Measurements from ENCODE around the gene NAIP. TPM values are rescaled to one million over a fixed set of nuclear protein-coding genes. Genes with fewer than 3 reads are reported as not detected.
A peak's percentile ranks its signal among the peaks of the same experiment; 100 is the strongest.
"Not testable (repeated sequence)": the region's sequence is repeated elsewhere in the genome, so short reads cannot be mapped to it uniquely, and the experiment has no call there.

The NAIP gene
- total and polyA plus RNA-seq, 8 donors = 18.7 to 88.4 (median 47.8) TPM

DNA sequence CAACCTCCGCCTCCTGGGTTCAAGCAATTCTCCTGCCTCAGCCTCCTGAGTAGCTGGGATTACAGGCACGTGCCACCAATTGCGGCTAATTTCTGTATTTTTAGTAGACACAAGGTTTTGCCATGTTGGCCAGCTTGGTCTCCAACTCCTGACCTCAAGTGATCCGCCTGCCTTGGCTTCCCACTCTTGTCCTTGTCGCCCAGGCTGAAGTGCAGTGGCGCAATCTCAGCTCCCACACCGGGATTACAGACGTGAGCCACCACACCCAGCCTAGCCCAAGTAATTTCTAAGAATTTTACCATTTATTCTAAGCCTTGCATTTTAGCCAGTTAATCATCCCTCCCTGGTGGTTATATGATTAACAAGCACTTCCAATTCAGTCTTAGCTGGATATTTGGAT, 11.0 kb downstream of the NAIP start:
- Histone ChIP-seq H3K27me3 (no peaks in the 10 kb centered on the region), H3K9me3 (no peaks in the 10 kb centered on the region), H3K36me3 (peaks cover 0 to 42% of the 10 kb centered on the region in 2 donors), H3K27ac (no peak overlapping the region), H3K4me1 (peaks cover 0 to 9% of the 10 kb centered on the region in 2 donors), H3K4me3 (no peak overlapping the region)
- intact Hi-C loops (cut with DNase I) = no loop called here
- no peak for ATAC-seq
- TF ChIP-seq, protein P1, sequence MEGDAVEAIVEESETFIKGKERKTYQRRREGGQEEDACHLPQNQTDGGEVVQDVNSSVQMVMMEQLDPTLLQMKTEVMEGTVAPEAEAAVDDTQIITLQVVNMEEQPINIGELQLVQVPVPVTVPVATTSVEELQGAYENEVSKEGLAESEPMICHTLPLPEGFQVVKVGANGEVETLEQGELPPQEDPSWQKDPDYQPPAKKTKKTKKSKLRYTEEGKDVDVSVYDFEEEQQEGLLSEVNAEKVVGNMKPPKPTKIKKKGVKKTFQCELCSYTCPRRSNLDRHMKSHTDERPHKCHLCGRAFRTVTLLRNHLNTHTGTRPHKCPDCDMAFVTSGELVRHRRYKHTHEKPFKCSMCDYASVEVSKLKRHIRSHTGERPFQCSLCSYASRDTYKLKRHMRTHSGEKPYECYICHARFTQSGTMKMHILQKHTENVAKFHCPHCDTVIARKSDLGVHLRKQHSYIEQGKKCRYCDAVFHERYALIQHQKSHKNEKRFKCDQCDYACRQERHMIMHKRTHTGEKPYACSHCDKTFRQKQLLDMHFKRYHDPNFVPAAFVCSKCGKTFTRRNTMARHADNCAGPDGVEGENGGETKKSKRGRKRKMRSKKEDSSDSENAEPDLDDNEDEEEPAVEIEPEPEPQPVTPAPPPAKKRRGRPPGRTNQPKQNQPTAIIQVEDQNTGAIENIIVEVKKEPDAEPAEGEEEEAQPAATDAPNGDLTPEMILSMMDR (IDR thresholded peaks at IDR 0.05) = no peak
- DNase-seq = peak in 2 of 4 donors; percentile 45 to 46

DNA sequence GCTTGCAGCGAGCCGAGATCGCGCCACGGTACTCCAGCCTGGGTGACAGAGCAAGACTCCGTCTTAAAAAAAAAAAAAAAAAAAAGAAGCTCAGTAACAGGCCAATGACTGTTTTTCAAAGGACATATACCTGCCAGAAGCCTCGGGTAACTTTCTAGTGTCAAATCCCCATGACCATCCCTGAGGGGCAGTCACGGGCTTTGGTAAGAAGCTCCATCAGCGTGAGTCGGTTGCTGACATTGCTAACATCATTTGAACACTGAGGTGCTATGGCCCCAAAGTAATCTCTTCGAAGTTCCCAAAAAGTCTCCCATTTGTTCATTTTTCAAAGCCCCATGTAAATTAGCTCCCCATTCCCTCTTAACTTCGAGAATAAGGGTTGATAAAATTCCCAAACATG, 11.6 kb downstream of the NAIP start:
- intact Hi-C loops (cut with DNase I) = no loop called here
- Histone ChIP-seq H3K9me3 (no peaks in the 10 kb centered on the region), H3K27ac (no peak overlapping the region), H3K4me1 (peaks cover 0 to 9% of the 10 kb centered on the region in 2 donors), H3K36me3 (peaks cover 0 to 42% of the 10 kb centered on the region in 2 donors), H3K4me3 (no peak overlapping the region), H3K27me3 (no peaks in the 10 kb centered on the region)
- TF ChIP-seq, protein P1 (IDR thresholded peaks at IDR 0.05) = no peak
- no peak for DNase-seq
- no peak for ATAC-seq

DNA sequence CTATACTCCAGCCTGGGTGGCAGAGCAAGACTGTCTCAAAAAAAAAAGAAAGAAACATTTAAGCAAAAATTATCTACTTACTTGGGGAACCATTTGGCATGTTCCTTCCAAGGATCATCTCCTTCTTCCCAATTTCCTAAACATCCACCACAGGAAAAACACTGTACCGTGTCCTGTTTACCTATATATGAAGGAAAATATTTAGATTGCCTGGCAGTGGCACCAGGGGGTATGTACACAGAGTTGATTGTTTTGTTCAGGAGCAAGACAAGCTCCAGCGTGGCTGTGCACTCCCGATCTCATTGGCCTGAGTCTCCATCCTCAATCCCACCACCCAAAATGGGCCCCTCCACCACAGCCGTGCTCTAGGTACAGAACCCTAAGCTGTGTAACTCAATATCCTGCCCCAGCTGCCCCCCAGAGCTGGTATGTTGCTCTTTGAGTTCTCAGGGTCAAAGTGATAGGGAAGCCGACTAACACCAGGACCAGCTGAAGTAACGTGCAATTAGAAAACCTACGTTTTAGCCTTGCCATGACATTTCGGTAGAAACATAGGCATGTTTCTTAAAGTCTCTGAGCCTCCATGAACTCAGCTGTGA, 13.8 kb downstream of the NAIP start:
- intact Hi-C loops (cut with DNase I) = no loop called here
- DNase-seq (no peak), ATAC-seq (no peak)
- Histone ChIP-seq H3K36me3 (peaks cover 0 to 42% of the 10 kb centered on the region in 2 donors), H3K27me3 (no peaks in the 10 kb centered on the region), H3K27ac (no peak overlapping the region), H3K4me3 (no peak overlapping the region), H3K4me1 (peaks cover 0 to 9% of the 10 kb centered on the region in 2 donors), H3K9me3 (no peaks in the 10 kb centered on the region)
- TF ChIP-seq, protein P1 (IDR thresholded peaks at IDR 0.05) = no peak

DNA sequence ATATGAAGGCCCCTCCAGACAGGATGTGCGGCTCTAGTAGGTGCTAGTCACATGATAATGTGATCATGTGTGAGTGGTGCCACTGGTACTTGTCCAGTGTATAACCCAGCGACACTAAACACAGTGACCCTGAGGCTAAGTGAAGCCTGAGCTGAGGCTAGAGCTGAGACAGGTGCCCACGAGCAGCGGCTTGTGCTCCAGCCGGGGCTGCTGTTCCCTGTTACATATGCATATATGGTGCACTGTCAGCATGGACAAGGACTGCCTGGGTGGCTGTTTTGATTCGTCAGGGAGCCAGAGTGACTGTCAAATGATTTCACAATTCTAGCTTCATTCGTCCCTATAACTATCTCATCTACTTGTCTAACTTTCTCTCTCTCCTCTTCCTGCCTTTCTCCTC, 18.2 kb downstream of the NAIP start:
- H3K27ac ChIP-seq; H3K4me3 ChIP-seq; H3K27me3 ChIP-seq; DNase-seq; H3K9me3 ChIP-seq; intact Hi-C loops (cut with DNase I); H3K4me1 ChIP-seq: not testable (repeated sequence)
- H3K36me3 ChIP-seq = peaks cover 0 to 28% of the 10 kb centered on the region in 2 donors
- peak; percentile 19 for ATAC-seq

DNA sequence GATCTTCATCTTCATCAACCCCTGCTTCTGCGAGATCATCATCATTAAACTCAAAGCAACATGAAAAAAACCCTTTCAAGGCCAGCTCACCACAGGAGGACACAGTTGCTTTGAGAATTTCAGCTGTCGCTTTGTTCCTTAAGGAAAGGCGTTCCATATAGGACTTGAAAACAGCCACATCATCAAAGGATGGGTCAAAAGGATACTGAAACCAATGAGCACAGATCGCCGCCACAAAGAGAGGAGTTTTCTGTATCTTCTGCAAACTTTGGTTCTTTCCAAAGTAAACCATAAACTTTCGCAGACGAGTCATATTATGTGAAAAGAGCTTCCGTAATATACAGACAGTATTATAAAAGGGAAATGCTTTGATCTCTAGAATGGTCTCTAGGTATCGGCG, 40.3 kb downstream of the NAIP start:
- H3K4me3 ChIP-seq; H3K27me3 ChIP-seq; ATAC-seq; H3K9me3 ChIP-seq; H3K27ac ChIP-seq; H3K36me3 ChIP-seq; DNase-seq; H3K4me1 ChIP-seq; intact Hi-C loops (cut with DNase I): not testable (repeated sequence)

DNA sequence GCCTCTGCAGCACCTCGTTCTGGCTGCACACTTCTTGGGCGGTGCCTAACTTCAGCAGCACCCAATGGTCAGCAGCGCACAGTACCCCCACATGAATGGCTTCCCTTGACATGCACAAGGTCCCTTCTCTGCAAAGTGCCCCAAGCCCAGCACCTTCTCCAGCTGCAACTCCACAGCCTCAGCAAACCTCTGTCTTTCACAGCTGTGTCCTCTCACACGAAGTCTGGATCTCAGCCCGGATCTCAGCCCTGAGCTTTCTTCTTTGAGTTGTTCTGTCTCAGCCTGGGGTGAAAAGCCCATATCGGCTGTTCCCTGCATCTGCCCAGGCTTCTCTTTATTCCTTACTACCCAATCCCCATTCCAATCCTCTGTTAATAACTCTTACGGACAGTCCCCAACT, 57.9 kb downstream of the NAIP start:
- H3K4me1 ChIP-seq, DNase-seq: not testable (repeated sequence)

DNA sequence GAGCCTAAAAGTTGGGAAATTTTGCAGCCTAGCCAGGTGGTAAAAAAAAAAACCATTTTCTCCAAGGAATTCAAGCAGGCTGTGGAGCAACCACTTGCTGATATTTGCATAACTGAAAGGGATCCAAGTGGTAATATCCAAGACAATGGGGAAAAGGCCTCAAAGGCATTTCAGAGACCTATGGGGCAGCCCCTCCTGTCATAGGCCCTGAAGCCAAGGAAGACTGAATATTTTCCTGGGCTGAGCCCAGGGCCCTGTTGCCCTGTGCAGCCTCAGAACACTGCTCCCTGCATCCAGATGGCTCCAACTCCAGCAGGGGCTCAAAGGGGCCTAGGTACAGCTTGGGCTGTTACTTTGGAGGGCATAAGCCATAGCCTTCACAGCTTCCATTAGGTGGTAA, 60.6 kb downstream of the NAIP start:
- H3K4me3 ChIP-seq; intact Hi-C loops (cut with DNase I): not testable (repeated sequence)

More for the DNA sequence above, 57.9 kb downstream of the NAIP start:
- H3K27me3 ChIP-seq; H3K36me3 ChIP-seq; H3K4me3 ChIP-seq; intact Hi-C loops (cut with DNase I); H3K9me3 ChIP-seq; ATAC-seq; H3K27ac ChIP-seq: not testable (repeated sequence)

DNA sequence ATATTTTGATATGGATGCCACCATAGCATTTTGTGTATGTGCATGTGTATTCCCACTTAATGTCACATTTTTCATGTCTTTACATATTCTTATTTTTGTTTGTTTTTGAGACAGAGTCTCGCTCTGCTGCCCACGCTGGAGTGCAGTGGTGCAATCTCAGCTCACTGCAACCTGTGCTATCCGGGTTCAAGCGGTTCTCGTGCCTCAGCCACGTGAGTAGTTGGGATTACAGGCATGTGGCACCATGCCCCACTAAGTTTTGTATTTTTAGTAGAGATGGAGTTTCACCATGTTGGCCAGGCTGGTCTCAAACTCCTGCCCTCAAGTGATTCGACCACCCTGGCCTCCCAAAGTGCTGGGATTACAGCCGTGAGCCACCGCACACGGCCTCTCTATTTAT, 72.1 kb downstream of the NAIP start:
- H3K4me1 ChIP-seq; H3K27ac ChIP-seq; ATAC-seq; H3K27me3 ChIP-seq; H3K9me3 ChIP-seq; H3K36me3 ChIP-seq; H3K4me3 ChIP-seq; DNase-seq; intact Hi-C loops (cut with DNase I): not testable (repeated sequence)

More for the DNA sequence above, 60.6 kb downstream of the NAIP start:
- not testable (repeated sequence) for H3K9me3 ChIP-seq, DNase-seq, ATAC-seq, H3K36me3 ChIP-seq, H3K27ac ChIP-seq, H3K27me3 ChIP-seq, H3K4me1 ChIP-seq

DNA sequence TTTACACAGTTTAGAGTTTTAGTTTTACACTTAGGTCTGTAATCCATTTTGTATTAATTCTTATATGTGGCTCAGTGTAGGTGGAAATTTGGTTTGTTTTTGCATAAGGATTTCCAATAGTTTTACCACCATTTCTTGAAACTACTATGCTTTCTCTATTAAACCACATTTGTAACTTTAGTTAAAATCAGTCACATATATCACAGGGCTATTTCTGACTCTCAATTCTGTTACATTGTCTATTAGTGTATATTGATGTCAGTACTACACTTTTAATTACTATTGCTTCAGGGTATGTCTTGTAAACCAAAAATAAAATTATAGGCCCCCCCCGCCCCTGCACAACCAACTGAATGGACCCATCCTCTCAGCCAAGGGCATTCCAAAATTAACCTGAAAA, 92.6 kb downstream of the NAIP start:
- intact Hi-C loops (cut with DNase I); H3K9me3 ChIP-seq; H3K36me3 ChIP-seq; H3K27me3 ChIP-seq; DNase-seq; H3K27ac ChIP-seq; ATAC-seq; H3K4me1 ChIP-seq; H3K4me3 ChIP-seq: not testable (repeated sequence)

DNA sequence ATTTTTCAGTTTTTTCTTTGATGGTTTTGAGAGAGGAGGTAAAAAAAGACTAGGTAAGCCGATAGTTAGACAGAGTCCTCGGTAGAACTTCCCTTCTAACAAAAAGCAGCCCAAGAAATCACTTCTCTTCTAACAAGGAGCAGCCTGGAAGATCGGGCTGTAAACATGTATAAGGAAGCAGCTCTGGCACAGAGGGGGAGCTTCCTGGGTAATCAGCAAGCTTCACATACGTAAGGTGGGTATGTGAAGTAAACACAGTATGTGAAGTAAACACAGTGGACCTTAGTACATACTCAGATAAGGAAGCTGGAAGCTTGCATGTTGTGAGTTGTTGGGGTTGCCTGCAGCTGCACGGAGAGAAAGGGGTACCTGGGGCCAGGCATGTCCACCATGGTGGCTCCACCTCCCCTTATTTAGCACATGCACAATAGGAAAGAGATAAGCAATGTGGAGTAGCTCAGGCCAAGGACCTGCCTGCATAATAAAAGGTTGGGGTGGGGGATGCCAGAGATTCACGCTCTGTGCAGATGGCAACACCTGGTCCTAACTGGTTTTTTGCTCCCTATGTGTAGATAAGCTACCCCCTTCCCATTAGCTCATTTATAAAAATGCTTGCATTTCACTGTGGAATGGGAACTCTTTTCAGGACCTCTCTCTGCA, 93.3 kb downstream of the NAIP start:
- intact Hi-C loops (cut with DNase I); H3K9me3 ChIP-seq; H3K27me3 ChIP-seq; H3K4me1 ChIP-seq; H3K4me3 ChIP-seq; H3K36me3 ChIP-seq; DNase-seq; H3K27ac ChIP-seq; ATAC-seq: not testable (repeated sequence)
